Measurements from ENCODE around the gene GYPE.
"Not testable (repeated sequence)": the region's sequence is repeated elsewhere in the genome, so short reads cannot be mapped to it uniquely, and the experiment has no call there.

- not testable (repeated sequence) for TF ChIP-seq SP1 (IDR thresholded peaks at IDR 0.05); L3MBTL2 (conservative IDR thresholded peaks at IDR 0.05)
These were observed 15.0 kb downstream of the GYPE start for GRCh38 chr4:143890323-143890722.
